ENCODE measurements around the gene MPST.

- TF ChIP-seq CTCF (conservative IDR thresholded peaks at IDR 0.05; ENCODE audit: low read length), result no peak
- no peak for TF ChIP-seq EZH2phosphoT487 (IDR thresholded peaks at IDR 0.05; ENCODE audit: borderline replicate concordance, low read depth, low read length)
Observed at GRCh38 chr22:37018086-37018814, 1.3 kb upstream of the MPST start.
